Neuronal stem cell (in vitro differentiated cells): ENCODE data around the gene GMDS.

Experiments
- DNase-seq: peaks from one replicate; pipeline ENCODE4 v3.0.0-alpha.2; 2013; ENCODE audit warnings: low spot score
- H2AFZ ChIP-seq: one replicate; pipeline ENCODE4 v1.6.1; 2013; ENCODE audit warnings: mild to moderate bottlenecking, low read length, inconsistent platforms
- H2AK5ac ChIP-seq: 2 replicates; pipeline ENCODE4 v1.6.1; 2013; ENCODE audit warnings: low read depth, mild to moderate bottlenecking, inconsistent platforms, low read length, moderate library complexity, mixed read lengths
- H2BK120ac ChIP-seq: 2 replicates; pipeline ENCODE4 v1.6.1; 2013; ENCODE audit warnings: low read depth, mild to moderate bottlenecking, inconsistent platforms, low read length, moderate library complexity, mixed read lengths
- H2BK12ac ChIP-seq: one replicate; pipeline ENCODE4 v1.6.1; 2013; ENCODE audit warnings: low read length, inconsistent platforms
- H2BK15ac ChIP-seq: 2 replicates; pipeline ENCODE4 v1.6.1; 2013; ENCODE audit warnings: mild to moderate bottlenecking, low read length, inconsistent platforms, mixed read lengths
- H2BK5ac ChIP-seq: one replicate; pipeline ENCODE4 v1.6.1; 2013; ENCODE audit warnings: inconsistent platforms, mild to moderate bottlenecking, low read length, moderate library complexity
- H3K14ac ChIP-seq: one replicate; pipeline ENCODE4 v1.6.1; 2013; ENCODE audit warnings: low read length, inconsistent platforms
- H3K18ac ChIP-seq: 2 replicates; pipeline ENCODE4 v1.6.1; 2013; ENCODE audit warnings: low read length, inconsistent platforms
- H3K23ac ChIP-seq: 2 replicates; pipeline ENCODE4 v1.6.1; 2013; ENCODE audit warnings: low read depth, mild to moderate bottlenecking, mixed read lengths, low read length, inconsistent platforms; ENCODE audit not compliant: poor library complexity
- H3K27ac ChIP-seq: replicated peaks from 3 replicates; pipeline ENCODE4 v1.5.1; 2013; ENCODE audit warnings: low read length, inconsistent platforms
- H3K27me3 ChIP-seq, 3 experiments: 2 replicates each; pipeline ENCODE4 v1.6.1; 2013; ENCODE audit warnings: low read length in 3 of 3, mild to moderate bottlenecking in 2 of 3, inconsistent platforms in 1 of 3, low read depth in 1 of 3, mixed read lengths in 1 of 3, moderate library complexity in 1 of 3; ENCODE audit not compliant: control insufficient read depth in 3 of 3, insufficient read depth in 3 of 3
- H3K36me3 ChIP-seq, 2 donors: replicated peaks in 1 of 2; 2 replicates each; pipeline ENCODE4 v1.6.1; 2013; ENCODE audit warnings: low read length in 2 of 2; ENCODE audit not compliant: control insufficient read depth in 2 of 2, insufficient read depth in 2 of 2
- H3K4ac ChIP-seq: 2 replicates; pipeline ENCODE4 v1.6.1; 2013; ENCODE audit warnings: inconsistent platforms, mild to moderate bottlenecking, low read length, moderate library complexity
- H3K4me1 ChIP-seq, 2 donors: 1 replicate in 1 of 2; 2 replicates in 1 of 2; pipeline ENCODE4 v1.6.1; 2013; ENCODE audit warnings: low read length in 2 of 2, low read depth in 1 of 2; ENCODE audit not compliant: control insufficient read depth in 2 of 2, insufficient read depth in 1 of 2
- H3K4me2 ChIP-seq: one replicate; pipeline ENCODE4 v1.6.1; 2013; ENCODE audit warnings: mild to moderate bottlenecking, low read length, inconsistent platforms; ENCODE audit not compliant: insufficient read depth, poor library complexity, severe bottlenecking
- H3K4me3 ChIP-seq, 2 donors: 2 replicates each; pipeline ENCODE4 v1.5.1; 2013; ENCODE audit warnings: low read length in 2 of 2, mild to moderate bottlenecking in 2 of 2, inconsistent platforms in 1 of 2, moderate library complexity in 1 of 2
- H3K79me1 ChIP-seq: one replicate; pipeline ENCODE4 v1.6.1; 2013; ENCODE audit warnings: low read depth, mild to moderate bottlenecking, inconsistent platforms, low read length, moderate library complexity
- H3K9ac ChIP-seq: one replicate; pipeline ENCODE4 v1.6.1; 2013; ENCODE audit warnings: mild to moderate bottlenecking, low read depth, low read length, inconsistent platforms; ENCODE audit not compliant: poor library complexity
- H3K9me3 ChIP-seq, 2 donors: replicated peaks in 1 of 2; 2 replicates each; pipeline versions ENCODE3 to v1.6.1; 2013; ENCODE audit warnings: low read length in 2 of 2, mild to moderate bottlenecking in 2 of 2, inconsistent platforms in 1 of 2, low read depth in 1 of 2, mixed read lengths in 1 of 2, moderate library complexity in 1 of 2; ENCODE audit not compliant: control insufficient read depth in 2 of 2, insufficient read depth in 1 of 2
- H4K8ac ChIP-seq: one replicate; pipeline ENCODE4 v1.6.1; 2013; ENCODE audit warnings: low read depth, mild to moderate bottlenecking, inconsistent platforms, low read length, moderate library complexity
- H4K91ac ChIP-seq: one replicate; pipeline ENCODE4 v1.6.1; 2013; ENCODE audit warnings: low read length, low read depth, mild to moderate bottlenecking, inconsistent platforms; ENCODE audit not compliant: poor library complexity
- WGBS, 2 donors: extraction: QIAGEN DNeasy Blood & Tissue Kit; methylation state at CpG; one replicate each; pipeline ENCODE4 v1.1.7; 2013; ENCODE audit warnings: missing lambda C conversion rate in 2 of 2, mixed read lengths in 1 of 2; ENCODE audit not compliant: insufficient read length in 2 of 2, insufficient replicate concordance in 1 of 2; ENCODE audit errors: extremely low coverage in 2 of 2; 5-methylcytosine and 5-hydroxymethylcytosine counted together

GMDS gene

GRCh38 chr6:2272696-2273095, 27.3 kb upstream of the GMDS start:
- H3K4me2 ChIP-seq, result no peak overlapping the region
- H2AFZ ChIP-seq, result no peak overlapping the region
- H2AK5ac ChIP-seq, result no peak overlapping the region
- H2BK12ac ChIP-seq, result no peak overlapping the region
- H3K4ac ChIP-seq, result no peak overlapping the region
- H3K4me1 ChIP-seq, result no peaks in the 10 kb centered on the region
- no peak overlapping the region for H3K23ac ChIP-seq
- no peak overlapping the region for H3K18ac ChIP-seq
- H3K27me3 ChIP-seq, result no peaks in the 10 kb centered on the region
- no peak overlapping the region for H2BK15ac ChIP-seq
- H4K91ac ChIP-seq, result no peak overlapping the region
- H3K36me3 ChIP-seq, result peaks cover 4 to 17% of the 10 kb centered on the region in 2 donors
- no peak overlapping the region for H3K27ac ChIP-seq
- H3K79me1 ChIP-seq, result no peaks in the 10 kb centered on the region
- no peak overlapping the region for H2BK120ac ChIP-seq
- peaks cover 3 to 11% of the 10 kb centered on the region in 2 donors for H3K9me3 ChIP-seq
- no peak overlapping the region for H3K14ac ChIP-seq
- H2BK5ac ChIP-seq, result no peak overlapping the region
- DNase-seq, result no peak
- H3K9ac ChIP-seq, result no peak overlapping the region
- H3K4me3 ChIP-seq, result no peak overlapping the region
- no CpG with 5 or more reads among the region's 3 CpGs for WGBS, 2 donors
- no peak overlapping the region for H4K8ac ChIP-seq

- no peaks in the 10 kb centered on the region for H3K27me3 ChIP-seq
- WGBS, 2 donors, result no CpG with 5 or more reads among the region's 3 CpGs
Measured at GRCh38 chr6:2270054-2270453, 24.6 kb upstream of the GMDS start.

GRCh38 chr6:2266841-2267240, 21.4 kb upstream of the GMDS start:
- Histone ChIP-seq H3K36me3 (peaks cover 0 to 2% of the 10 kb centered on the region in 2 donors), H3K4ac (no peak overlapping the region), H2BK120ac (no peak overlapping the region), H3K79me1 (no peaks in the 10 kb centered on the region), H2BK12ac (no peak overlapping the region), H3K14ac (no peak overlapping the region), H2AFZ (no peak overlapping the region), H3K4me2 (no peak overlapping the region), H2BK15ac (no peak overlapping the region), H3K27ac (no peak overlapping the region), H2AK5ac (no peak overlapping the region), H3K18ac (no peak overlapping the region), H3K9me3 (peaks cover 3 to 6% of the 10 kb centered on the region in 2 donors), H3K4me1 (no peaks in the 10 kb centered on the region), H3K4me3 (no peak overlapping the region), H3K9ac (no peak overlapping the region), H3K23ac (no peak overlapping the region), H4K8ac (no peak overlapping the region), H2BK5ac (no peak overlapping the region), H3K27me3 (no peaks in the 10 kb centered on the region), H4K91ac (no peak overlapping the region)
- DNase-seq, result no peak
- WGBS, 2 donors, result no CpG with 5 or more reads among the region's 1 CpG

More at GRCh38 chr6:2270054-2270453, 24.6 kb upstream of the GMDS start:
- Histone ChIP-seq H2AFZ (no peak overlapping the region), H3K4ac (no peak overlapping the region), H3K36me3 (peaks cover 4 to 17% of the 10 kb centered on the region in 2 donors), H3K4me2 (no peak overlapping the region), H2BK12ac (no peak overlapping the region), H3K4me3 (no peak overlapping the region), H4K91ac (no peak overlapping the region), H3K9me3 (peaks cover 3 to 11% of the 10 kb centered on the region in 2 donors), H3K27ac (no peak overlapping the region), H2BK15ac (no peak overlapping the region), H3K23ac (no peak overlapping the region), H4K8ac (no peak overlapping the region), H3K18ac (no peak overlapping the region), H3K14ac (no peak overlapping the region), H3K79me1 (no peaks in the 10 kb centered on the region), H2BK120ac (no peak overlapping the region), H2BK5ac (no peak overlapping the region), H2AK5ac (no peak overlapping the region), H3K9ac (no peak overlapping the region), H3K4me1 (no peaks in the 10 kb centered on the region)
- DNase-seq, result no peak

- no peak overlapping the region for H3K4me2 ChIP-seq
- H2AK5ac ChIP-seq, result no peak overlapping the region
- peaks cover 0 to 2% of the 10 kb centered on the region in 2 donors for H3K36me3 ChIP-seq
- no peaks in the 10 kb centered on the region for H3K79me1 ChIP-seq
- H4K8ac ChIP-seq, result no peak overlapping the region
- no peaks in the 10 kb centered on the region for H3K4me1 ChIP-seq
- H3K23ac ChIP-seq, result no peak overlapping the region
- H2BK5ac ChIP-seq, result no peak overlapping the region
- no peak overlapping the region for H2BK120ac ChIP-seq
- no peak for DNase-seq
- no peak overlapping the region for H2BK15ac ChIP-seq
- no peak overlapping the region for H3K9ac ChIP-seq
- no CpG with 5 or more reads among the region's 3 CpGs for WGBS, 2 donors
- H3K27ac ChIP-seq, result no peak overlapping the region
- H2BK12ac ChIP-seq, result no peak overlapping the region
- H2AFZ ChIP-seq, result no peak overlapping the region
- H3K4ac ChIP-seq, result no peak overlapping the region
- peaks cover 3 to 6% of the 10 kb centered on the region in 2 donors for H3K9me3 ChIP-seq
- H3K4me3 ChIP-seq, result no peak overlapping the region
- H4K91ac ChIP-seq, result no peak overlapping the region
- no peaks in the 10 kb centered on the region for H3K27me3 ChIP-seq
- H3K14ac ChIP-seq, result no peak overlapping the region
- no peak overlapping the region for H3K18ac ChIP-seq
Measured at GRCh38 chr6:2266031-2266795, 20.8 kb upstream of the GMDS start.
